Hepatic stellate cell (primary cell): ENCODE results near the gene KRT3.
"Not testable (repeated sequence)": the region's sequence is repeated elsewhere in the genome, so short reads cannot be mapped to it uniquely, and the experiment has no call there.

Experiments used
- DNase-seq: peaks from one replicate; pipeline ENCODE4 v3.0.0; 2011; ENCODE audit warnings: low spot score

KRT3 gene

DNA sequence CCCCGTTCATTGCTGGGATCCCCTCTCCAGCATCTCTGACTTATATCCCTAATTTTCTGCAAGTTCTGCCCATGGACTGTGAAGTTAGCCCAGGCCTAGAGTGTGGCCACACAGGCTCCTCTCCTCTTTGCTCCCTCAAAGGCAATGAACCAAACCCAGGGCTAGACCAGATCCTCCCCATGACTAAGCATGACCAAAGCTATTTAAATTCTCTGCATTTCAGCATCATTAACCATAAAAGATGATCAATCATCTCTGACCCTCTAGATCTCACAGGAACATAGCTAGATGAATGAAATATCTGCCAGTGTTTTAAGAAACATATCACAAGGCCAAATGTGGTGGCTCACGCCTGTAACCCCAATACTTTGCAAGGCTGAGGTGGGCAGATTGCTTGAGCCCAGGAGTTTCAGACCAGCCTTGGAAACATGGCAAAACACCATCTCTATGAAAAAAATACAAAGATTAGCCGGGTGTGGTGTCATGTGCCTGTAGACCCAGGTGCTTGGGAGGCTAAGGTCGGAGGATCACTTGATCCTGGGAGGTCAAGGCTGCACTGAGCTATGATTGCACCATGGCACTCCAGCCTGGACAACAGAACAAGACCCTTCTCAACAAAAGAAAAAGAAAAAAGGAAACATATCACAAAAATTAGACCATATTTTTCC, 2.2 kb upstream of the KRT3 start:
- DNase-seq: peak; percentile 21

DNA sequence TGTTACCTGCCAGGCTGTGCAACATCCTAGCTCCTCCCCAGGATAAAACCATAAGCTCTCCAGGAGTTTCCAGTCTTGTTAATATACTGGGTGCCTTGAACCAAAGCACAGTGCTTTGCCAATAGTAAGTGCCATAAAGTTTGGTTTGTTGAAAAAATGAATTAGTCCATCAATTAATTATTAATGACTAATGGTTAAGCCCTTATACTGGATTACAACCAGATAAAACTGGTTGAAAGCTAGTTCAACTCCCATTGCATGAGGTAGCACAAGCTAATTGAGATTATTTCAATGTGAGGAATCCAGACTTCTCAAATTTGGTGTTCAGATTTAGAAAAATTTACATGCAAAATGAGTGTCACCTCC, 1.6 kb upstream of the KRT3 start:
- no peak for DNase-seq

DNA sequence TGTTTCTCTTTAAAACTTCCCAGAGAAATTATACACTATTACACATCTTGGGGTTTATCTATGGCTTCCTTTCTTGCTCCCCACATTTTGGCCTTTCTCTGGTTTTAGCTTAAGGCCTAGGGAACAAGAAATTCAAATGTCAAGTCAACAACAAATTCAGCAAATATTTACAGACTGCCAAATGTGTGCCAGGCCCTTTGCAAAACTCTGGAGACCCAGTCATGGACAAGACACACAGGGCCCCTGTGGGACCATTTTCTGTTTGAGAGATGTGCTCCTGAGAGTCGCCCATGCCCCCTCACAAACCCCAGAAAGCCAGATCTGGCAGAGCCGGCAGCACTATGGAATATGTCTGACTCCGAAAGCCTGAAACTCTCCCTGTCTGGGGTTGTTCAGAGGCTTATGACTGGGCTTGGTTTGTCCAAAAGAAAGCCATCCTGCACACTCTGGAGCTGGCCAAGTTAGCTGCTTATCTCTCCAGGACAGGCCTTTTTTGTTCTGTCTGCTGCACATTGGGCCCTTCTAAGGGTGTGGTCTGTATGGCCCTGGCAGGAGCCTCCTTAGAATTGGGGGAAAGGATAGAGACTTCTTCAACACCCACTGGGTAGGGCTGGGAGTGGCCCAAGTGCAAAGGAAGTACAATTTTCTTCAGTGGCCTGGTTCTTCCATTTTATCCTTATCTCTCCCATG, 1.1 kb upstream of the KRT3 start:
- no peak for DNase-seq

DNA sequence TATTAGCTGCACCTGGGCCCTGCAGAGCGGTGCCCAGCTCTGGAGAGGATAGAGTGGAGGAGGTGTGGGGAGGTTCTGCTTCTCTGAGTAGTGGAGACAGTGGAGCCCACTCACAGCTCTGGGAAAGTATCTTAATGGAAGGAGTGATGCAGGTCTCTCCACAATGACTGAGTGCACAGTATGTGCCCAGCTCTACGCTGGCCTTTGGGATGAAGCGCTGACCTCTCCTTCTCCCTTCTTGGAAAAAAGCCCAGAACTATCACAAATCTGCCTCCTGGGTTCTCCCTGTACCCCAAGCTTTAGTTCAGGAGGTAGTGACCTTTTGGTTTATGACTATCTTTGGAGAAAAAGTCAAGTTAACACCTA, 495 bp upstream of the KRT3 start:
- DNase-seq: no peak

DNA sequence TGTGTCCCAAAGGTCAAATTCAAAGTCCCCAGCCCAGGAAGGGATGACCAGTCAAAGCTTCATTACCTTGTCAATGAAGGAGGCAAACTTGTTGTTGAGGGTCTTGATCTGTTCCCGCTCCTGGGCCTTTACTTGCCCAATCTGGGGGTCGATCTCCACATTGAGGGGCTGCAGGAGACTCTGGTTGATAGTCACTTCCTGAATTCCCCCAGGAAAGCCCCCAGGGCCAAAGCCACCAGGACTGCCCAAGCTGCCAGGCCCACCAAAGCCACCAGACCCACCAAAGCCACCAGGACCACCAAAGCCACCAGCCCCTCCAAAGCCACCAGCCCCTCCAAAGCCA, 614 bp downstream of the KRT3 start:
- DNase-seq: not testable (repeated sequence)

- DNase-seq: no peak
Observed at GRCh38 chr12:52794479-52795331, 1.2 kb downstream of the KRT3 start.

DNA sequence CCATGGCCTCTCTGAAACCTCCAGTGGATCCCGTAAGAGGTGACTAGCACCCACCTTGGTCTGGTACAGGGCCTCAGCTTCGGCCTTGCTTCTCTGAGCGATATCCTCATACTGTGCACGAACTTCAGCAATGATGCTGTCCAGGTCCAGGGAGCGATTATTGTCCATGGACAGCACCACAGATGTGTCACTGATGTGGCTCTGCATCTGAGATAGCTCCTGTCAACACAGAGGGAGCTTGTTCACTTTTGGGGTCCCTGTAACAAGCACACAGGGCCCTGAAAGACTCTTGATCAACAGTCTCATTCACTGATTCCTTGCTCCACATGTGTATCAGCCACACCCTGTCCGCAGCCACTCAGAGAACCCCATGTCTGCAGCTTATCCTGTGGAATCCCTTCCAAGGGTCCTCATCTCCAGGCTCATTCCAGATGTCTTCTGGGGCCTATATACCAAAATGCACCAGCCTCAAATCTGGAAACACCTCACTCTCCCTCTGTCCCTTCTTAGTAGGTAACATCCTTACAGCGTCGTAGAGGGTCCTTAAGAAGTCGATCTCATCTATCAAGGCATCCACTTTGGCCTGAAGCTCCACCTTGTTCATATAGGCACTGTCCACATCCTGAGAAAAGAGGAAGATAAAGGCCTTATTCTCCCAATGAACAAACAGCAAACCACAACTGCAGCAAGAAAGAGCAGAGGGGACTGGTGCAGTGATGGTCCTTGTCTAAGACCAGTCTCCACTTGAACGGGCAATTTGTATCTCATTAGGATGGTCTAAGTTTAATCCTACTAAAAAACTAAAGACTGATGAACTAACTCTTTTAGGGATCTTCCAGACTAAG, 3.5 kb downstream of the KRT3 start:
- DNase-seq: no peak

DNA sequence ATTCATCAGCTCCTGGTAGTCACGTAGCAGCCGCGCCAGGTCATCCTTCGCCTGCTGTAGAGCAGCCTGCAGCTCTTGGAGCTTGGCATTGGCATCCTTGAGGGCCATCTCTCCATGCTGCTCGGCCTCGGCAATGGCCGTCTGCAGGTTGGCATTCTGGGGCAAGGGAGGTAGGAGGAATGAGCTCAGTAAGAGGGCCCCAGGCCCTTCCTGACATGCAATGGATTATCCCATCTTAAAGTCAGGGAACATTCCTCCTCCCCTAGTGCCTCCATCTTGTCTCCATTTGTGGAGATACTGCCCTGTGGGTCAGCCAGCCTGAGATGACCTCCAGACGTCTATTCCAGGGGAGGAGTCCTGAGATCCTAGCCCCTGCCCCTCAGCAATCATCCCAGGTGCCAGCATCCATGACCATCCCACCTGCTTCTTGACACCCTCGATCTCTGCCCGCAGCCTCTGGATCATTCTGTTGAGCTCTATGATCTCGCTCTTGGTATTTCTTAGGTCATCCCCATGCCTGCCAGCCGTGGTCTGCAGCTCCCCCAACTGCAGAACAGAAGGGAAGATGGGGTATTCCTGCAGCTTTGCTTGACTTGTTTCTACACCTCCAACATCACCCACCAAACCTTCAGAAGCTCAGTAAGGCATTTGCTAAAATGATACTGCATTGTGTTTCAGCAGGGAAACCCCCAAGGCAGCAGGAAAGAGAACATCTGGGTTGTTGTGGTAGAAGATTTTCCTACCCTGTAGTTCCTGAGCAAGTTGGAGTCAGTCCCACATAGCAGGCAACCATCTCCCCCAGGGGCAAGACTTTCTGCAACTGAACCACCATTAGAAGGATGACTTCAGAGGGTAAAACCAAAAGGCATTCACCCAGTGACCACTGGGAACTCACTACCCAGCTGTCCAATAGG, 4.4 kb downstream of the KRT3 start:
- no peak for DNase-seq

DNA sequence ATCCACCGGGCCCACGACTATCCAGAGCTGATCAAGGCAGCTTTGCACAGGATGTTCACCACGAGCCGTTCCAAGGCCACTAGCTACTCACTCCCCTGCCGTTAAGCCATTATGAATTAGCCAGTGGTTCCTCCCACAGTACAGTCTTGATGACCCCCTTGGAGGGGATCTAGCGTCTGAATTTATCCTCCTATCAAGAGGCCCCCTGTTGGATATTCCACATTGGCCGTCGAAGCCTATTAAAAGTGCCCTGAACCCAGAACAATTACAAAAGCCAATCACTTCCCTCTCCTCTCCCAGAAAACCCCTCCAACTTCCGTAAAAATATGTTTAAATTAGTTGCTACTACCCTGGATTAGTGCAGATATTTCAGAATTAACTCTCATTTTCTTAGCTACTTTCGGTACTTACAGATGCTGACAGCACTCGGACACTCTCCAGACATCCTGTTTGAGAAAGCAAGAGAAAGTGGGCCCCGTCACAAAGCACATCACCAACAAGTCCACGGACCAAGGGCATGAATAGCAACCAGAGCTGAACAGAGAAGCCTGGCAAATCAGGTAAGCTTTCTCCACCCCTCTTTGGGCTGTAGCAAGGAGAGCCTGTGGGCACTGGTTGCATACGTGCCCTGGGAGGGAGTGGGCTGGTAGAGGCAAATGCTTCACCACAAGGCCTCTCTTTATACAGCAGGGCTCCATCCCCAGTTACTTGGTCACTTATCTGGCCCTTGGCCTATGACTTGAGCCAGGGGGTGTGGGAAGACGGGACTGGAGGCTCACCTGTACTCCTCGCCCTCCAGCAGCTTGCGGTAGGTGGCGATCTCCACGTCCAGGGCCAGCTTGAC, 5.3 kb downstream of the KRT3 start:
- no peak for DNase-seq

GRCh38 chr12:52789637-52790426, 6.1 kb downstream of the KRT3 start:
- no peak for DNase-seq

DNA sequence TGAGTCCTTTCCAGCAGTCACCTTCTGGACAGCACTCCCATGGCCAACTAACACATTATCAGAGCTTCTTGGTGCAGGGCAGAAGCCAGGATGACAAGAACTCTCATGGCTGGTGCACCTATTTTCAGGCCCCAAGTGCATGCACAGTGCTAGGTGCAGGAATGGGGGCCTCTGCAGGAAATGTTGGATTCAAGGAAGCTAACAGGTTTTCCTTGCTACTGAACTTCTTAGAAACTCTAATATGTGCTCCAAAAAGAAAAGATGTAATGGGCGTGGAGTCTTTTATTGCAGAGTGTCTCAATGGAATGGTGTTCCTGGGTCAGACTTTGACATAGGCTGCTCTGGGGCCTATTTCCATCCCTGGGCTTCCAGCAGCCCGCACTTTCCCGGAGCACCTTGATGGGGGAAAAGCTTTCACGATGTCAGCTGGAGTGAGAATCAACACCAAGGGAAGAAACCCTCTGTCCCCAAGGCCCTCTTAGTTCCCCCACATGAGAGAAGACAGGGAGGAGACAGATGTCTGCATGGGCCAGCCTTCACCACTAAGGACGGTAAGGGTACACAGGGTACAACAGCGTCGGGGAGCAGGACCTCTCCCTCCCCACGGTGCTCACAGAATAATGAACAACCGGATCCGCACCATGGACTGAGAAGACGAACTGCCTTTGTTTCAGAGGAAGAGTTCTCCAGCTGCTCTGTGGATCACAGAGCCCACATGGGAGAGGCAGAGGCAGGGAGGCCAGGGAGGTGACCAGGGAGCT, 6.9 kb downstream of the KRT3 start:
- no peak for DNase-seq

GRCh38 chr12:52788192-52788875, 7.6 kb downstream of the KRT3 start:
- no peak for DNase-seq

DNA sequence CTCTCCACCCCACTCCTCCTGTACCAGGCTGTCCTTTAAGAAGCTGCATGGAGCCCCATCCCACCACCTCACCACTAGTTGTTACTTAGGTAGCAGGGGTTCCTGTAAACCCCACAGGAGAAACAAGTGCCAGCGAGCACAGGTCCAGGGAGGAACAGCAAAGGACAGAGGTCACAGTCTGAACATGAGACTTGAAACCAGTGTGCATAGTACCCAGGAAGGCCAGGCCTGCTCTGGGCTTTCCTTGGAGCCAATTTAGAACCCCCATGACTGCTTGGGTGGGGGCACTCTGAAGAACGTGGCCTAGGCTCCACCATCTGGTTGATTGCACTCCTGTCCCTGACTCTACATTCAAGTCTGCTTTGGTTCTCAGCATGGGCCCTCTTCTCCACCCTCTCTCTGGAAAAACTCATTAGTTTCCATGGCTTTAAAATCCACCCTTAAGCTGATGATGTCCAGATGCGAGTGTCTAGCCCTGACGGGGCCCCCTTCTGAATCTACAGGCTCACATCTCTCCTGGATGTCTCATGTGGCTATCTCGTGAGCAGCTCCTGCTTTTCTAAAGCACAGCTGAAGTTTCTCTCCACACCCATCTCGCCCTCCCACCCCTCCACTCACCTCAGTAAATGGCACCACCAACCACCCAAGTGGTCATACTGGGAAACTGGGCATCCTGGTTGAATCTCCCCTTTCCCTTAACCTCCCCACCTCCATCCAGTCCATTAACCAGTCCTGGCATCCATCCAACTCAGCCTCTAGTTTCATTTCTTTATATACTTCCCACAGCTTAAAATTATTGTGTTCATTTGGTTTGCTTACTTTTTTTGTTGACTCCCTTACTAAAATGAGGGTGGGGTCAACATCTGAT, 8.4 kb downstream of the KRT3 start:
- DNase-seq: no peak

- no peak for DNase-seq
Observed at GRCh38 chr12:52784909-52785308, 11.0 kb downstream of the KRT3 start.

GRCh38 chr12:52783563-52784316, 12.2 kb downstream of the KRT3 start:
- DNase-seq: no peak

DNA sequence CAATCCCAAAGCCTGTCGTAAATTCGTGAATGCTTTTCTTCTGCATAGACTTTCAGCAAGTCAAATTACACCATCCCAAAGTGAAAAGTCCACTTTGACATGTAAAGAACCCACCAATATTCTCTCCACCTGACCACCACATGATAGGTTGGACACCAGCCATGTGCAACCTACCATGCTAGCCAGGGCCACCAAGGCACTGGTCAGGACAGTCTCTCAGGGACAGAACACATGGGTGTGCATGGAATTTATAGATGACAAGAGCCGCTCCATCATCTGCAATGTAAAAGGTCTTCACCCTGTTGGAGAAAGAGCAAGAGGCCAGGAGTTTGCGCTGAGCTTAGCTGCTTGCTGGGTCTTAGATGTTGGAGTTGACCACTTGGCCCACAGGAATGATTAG, 13.4 kb downstream of the KRT3 start:
- DNase-seq: no peak
